Vagina (tissue), 2 donors: Measurements from ENCODE around the gene IQUB.

Experiments
- POLR2A ChIP-seq, 2 donors: fragments of 450-650 bp; IDR thresholded peaks; one replicate each; pipeline ENCODE4 v1.6.1; 2017; ENCODE audit warnings: antibody characterized with exemption in 2 of 2, mild to moderate bottlenecking in 2 of 2, moderate library complexity in 2 of 2
- POLR2AphosphoS5 ChIP-seq, 2 donors: sonication (generic); formaldehyde crosslinking; IDR thresholded peaks; one replicate each; pipeline ENCODE4 v1.9.0; 2017; ENCODE audit warnings: antibody characterized with exemption in 2 of 2, mild to moderate bottlenecking in 2 of 2, low read depth in 1 of 2; ENCODE audit not compliant: insufficient read depth in 1 of 2
- TF ChIP-seq, protein P1 (sequence below), 3 experiments: fragments of 450-650 bp in 2 of 3; fragments of 200-600 bp in 1 of 3; sonication (generic) in 1 of 3; IDR thresholded peaks; one replicate each; pipeline ENCODE4 v1.5.1; 2017 to 2019; ENCODE audit warnings: antibody characterized with exemption in 3 of 3, mild to moderate bottlenecking in 2 of 3, moderate library complexity in 2 of 3

DNA sequence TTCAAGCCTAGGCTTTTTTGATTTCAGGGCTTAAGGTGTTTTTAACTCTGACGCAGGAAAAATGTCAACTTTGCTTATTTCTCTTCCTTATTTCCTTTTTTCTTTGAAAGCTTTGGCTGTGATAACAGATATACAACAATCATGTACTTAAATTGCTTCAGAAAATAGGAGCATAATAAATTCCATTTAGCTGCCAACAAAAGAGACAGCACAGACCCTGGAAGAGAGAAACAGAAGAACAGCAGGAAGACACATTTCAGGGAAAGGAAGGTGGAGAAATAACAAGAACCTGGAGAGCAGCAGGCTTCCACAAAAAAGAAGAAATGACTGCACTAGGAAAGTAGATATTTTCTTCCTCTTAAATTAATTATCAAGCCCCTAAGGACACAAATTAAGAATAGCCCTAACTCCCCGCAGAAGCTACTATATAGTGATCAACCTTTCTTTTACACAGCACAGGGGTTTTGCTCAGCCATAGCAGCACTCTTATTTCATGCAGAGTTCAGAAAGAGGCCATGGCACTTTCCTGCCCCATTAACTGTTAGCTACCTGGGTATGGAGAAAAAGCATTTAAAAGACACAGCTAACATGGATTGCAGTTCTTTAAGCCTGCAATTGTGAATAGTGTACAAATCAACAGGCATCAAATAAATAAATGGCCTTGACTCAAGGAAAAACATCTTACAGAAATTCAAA, 61.5 kb downstream of the IQUB start:
- TF ChIP-seq, protein P1, sequence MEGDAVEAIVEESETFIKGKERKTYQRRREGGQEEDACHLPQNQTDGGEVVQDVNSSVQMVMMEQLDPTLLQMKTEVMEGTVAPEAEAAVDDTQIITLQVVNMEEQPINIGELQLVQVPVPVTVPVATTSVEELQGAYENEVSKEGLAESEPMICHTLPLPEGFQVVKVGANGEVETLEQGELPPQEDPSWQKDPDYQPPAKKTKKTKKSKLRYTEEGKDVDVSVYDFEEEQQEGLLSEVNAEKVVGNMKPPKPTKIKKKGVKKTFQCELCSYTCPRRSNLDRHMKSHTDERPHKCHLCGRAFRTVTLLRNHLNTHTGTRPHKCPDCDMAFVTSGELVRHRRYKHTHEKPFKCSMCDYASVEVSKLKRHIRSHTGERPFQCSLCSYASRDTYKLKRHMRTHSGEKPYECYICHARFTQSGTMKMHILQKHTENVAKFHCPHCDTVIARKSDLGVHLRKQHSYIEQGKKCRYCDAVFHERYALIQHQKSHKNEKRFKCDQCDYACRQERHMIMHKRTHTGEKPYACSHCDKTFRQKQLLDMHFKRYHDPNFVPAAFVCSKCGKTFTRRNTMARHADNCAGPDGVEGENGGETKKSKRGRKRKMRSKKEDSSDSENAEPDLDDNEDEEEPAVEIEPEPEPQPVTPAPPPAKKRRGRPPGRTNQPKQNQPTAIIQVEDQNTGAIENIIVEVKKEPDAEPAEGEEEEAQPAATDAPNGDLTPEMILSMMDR (IDR thresholded peaks at IDR 0.05), result no peak
- TF ChIP-seq POLR2A (IDR thresholded peaks at IDR 0.05), result no peak
- TF ChIP-seq POLR2AphosphoS5 (IDR thresholded peaks at IDR 0.05; ENCODE audit: insufficient read depth in 1 of 2, low read depth in 1 of 2), result no peak
